ENCODE data around the gene ITPR1. TPM values are rescaled to one million over a fixed set of nuclear protein-coding genes. Genes with fewer than 3 reads are reported as not detected.
A peak's percentile ranks its signal among the peaks of the same experiment; 100 is the strongest.

Gene ITPR1
- total and polyA plus RNA-seq, 12 donors = 9.7 to 40.3 (median 18.8) TPM

- WGBS, 2 donors = 35 to 38% methylated on average over 20 of the region's 20 CpGs
- H3K27me3 ChIP-seq = no peaks in the 10 kb centered on the region
- peak overlapping the region; percentile 21 to 92 (median 85) for H3K27ac ChIP-seq
- DNase-seq (peak; percentile 85 to 87), ATAC-seq (peak; percentile 85 to 96 (median 90))
- H3K9me3 ChIP-seq = no peaks in the 10 kb centered on the region
- TF ChIP-seq CTCF (IDR thresholded peaks at IDR 0.05) = no peak
- H3K36me3 ChIP-seq = peaks cover 0 to 29% (median 0%) of the 10 kb centered on the region in 9 donors
- intact Hi-C loops (cut with DNase I) = loop anchor here in 7 of 10 donors (1.0 to 5.0 kb wide), 9 partner anchors 54 to 156 kb away; partner anchors contain the start of gene BHLHE40 (in 3 of the 7)
- H3K4me3 ChIP-seq = peak overlapping the region in 4 of 10 donors; percentile 5 to 16 (median 10)
- peaks cover 16 to 84% (median 44%) of the 10 kb centered on the region in 9 donors for H3K4me1 ChIP-seq
These were observed 333.3 kb downstream of the ITPR1 start for GRCh38 chr3:4826237-4827100.

- DNase-seq (no peak), ATAC-seq (no peak)
- H3K36me3 ChIP-seq = peaks cover 0 to 22% (median 0%) of the 10 kb centered on the region in 9 donors
- H3K27me3 ChIP-seq = no peaks in the 10 kb centered on the region
- H3K4me3 ChIP-seq = no peak overlapping the region
- TF ChIP-seq CTCF (IDR thresholded peaks at IDR 0.05) = no peak
- H3K9me3 ChIP-seq = no peaks in the 10 kb centered on the region
- intact Hi-C loops (cut with DNase I) = loop anchor here in 7 of 10 donors (2.0 to 5.0 kb wide), 8 partner anchors 55 to 155 kb away; partner anchors contain the start of gene BHLHE40 (in 3 of the 7)
- H3K27ac ChIP-seq = peak overlapping the region in 8 of 10 donors; percentile 78 to 92 (median 85)
- WGBS, 2 donors = 70 to 78% methylated on average over 8 of the region's 8 CpGs
- peaks cover 16 to 87% (median 46%) of the 10 kb centered on the region in 9 donors for H3K4me1 ChIP-seq
These were observed 334.6 kb downstream of the ITPR1 start for GRCh38 chr3:4827767-4828166.

- Histone ChIP-seq H3K9me3 (no peaks in the 10 kb centered on the region), H3K4me1 (peaks cover 16 to 87% (median 46%) of the 10 kb centered on the region in 9 donors), H3K27ac (peak overlapping the region in 7 of 10 donors; percentile 78 to 92 (median 84)), H3K4me3 (no peak overlapping the region), H3K36me3 (peaks cover 0 to 25% (median 0%) of the 10 kb centered on the region in 9 donors), H3K27me3 (no peaks in the 10 kb centered on the region)
- no peak for TF ChIP-seq CTCF (IDR thresholded peaks at IDR 0.05)
- no peak for DNase-seq
- 78 to 86% methylated on average over 10 of the region's 10 CpGs for WGBS, 2 donors
- intact Hi-C loops (cut with DNase I) = loop anchor here in 6 of 10 donors (5.0 kb wide), 6 partner anchors 56 to 154 kb away; partner anchors contain the start of gene BHLHE40 (in 3 of the 6)
- ATAC-seq = peak in 2 of 8 donors; percentile 9 to 11
These were observed 335.3 kb downstream of the ITPR1 start for GRCh38 chr3:4828279-4829030.

- peaks cover 0 to 23% (median 0%) of the 10 kb centered on the region in 9 donors for H3K36me3 ChIP-seq
- DNase-seq (no peak), ATAC-seq (no peak)
- H3K4me1 ChIP-seq = peaks cover 16 to 90% (median 46%) of the 10 kb centered on the region in 9 donors
- no peaks in the 10 kb centered on the region for H3K9me3 ChIP-seq
- H3K4me3 ChIP-seq = no peak overlapping the region
- no peak for TF ChIP-seq CTCF (IDR thresholded peaks at IDR 0.05)
- intact Hi-C loops (cut with DNase I) = loop anchor here in 6 of 10 donors (5.0 kb wide), 6 partner anchors 57 to 153 kb away; partner anchors contain the start of gene BHLHE40 (in 3 of the 6)
- WGBS, 2 donors = 94 to 95% methylated on average over 1 of the region's 1 CpG
- H3K27me3 ChIP-seq = no peaks in the 10 kb centered on the region
- H3K27ac ChIP-seq = peak overlapping the region in 5 of 10 donors; percentile 78 to 92 (median 86)
These were observed 335.9 kb downstream of the ITPR1 start for GRCh38 chr3:4829031-4829394.

Data from heart right ventricle (tissue), 16 donors.